ENCODE results near the gene RASGRP1. TPM values are rescaled to one million over a fixed set of nuclear protein-coding genes. Genes with fewer than 3 reads are reported as not detected.
"Not testable (repeated sequence)": the region's sequence is repeated elsewhere in the genome, so short reads cannot be mapped to it uniquely, and the experiment has no call there.

The RASGRP1 gene
- total RNA-seq, 2 donors from 2014 or later: 61.2 to 102 TPM

- Mint-ChIP-seq H3K36me3 (peaks cover 18 to 20% of the 10 kb centered on the region in 2 donors), H3K27ac (no peak overlapping the region), H3K9me3 (peaks cover 4 to 22% of the 10 kb centered on the region in 2 donors)
- DNase-seq (ENCODE audit: low spot score in 2 of 2): no peak
- ATAC-seq: peak in 1 of 2 donors; percentile 65
These were observed 22.6 kb upstream of the RASGRP1 start for GRCh38 chr15:38587214-38587613.

GRCh38 chr15:38586005-38586404 is 21.4 kb upstream of the RASGRP1 start:
- ATAC-seq; DNase-seq (ENCODE audit: low spot score in 2 of 2): not testable (repeated sequence)
- peaks cover 9 to 32% of the 10 kb centered on the region in 2 donors for H3K9me3 Mint-ChIP-seq
- H3K36me3 Mint-ChIP-seq: peaks cover 28 to 31% of the 10 kb centered on the region in 2 donors
- peak overlapping the region in 1 of 2 donors; percentile 66 for H3K27ac Mint-ChIP-seq

GRCh38 chr15:38578626-38579025 is 14.0 kb upstream of the RASGRP1 start:
- ATAC-seq: no peak
- Mint-ChIP-seq H3K9me3 (peaks cover 6 to 17% of the 10 kb centered on the region in 2 donors), H3K36me3 (peaks cover 14 to 15% of the 10 kb centered on the region in 2 donors)

GRCh38 chr15:38577424-38577987 is 12.9 kb upstream of the RASGRP1 start:
- peaks cover 6 to 17% of the 10 kb centered on the region in 2 donors for H3K9me3 Mint-ChIP-seq
- no peak overlapping the region for H3K27ac Mint-ChIP-seq
- no peak for ATAC-seq
- no peak for DNase-seq (ENCODE audit: low spot score in 2 of 2)
- peaks cover 13 to 14% of the 10 kb centered on the region in 2 donors for H3K36me3 Mint-ChIP-seq

More at GRCh38 chr15:38578626-38579025, 14.0 kb upstream of the RASGRP1 start:
- no peak overlapping the region for H3K27ac Mint-ChIP-seq
- no peak for DNase-seq (ENCODE audit: low spot score in 2 of 2)

GRCh38 chr15:38576837-38577236 is 12.2 kb upstream of the RASGRP1 start:
- ATAC-seq: no peak
- Mint-ChIP-seq H3K9me3 (peaks cover 2 to 20% of the 10 kb centered on the region in 2 donors), H3K36me3 (peaks cover 12 to 17% of the 10 kb centered on the region in 2 donors), H3K27ac (peak overlapping the region in 1 of 2 donors; percentile 32)
- DNase-seq (ENCODE audit: low spot score in 2 of 2): no peak

- Mint-ChIP-seq H3K36me3 (peaks cover 10 to 14% of the 10 kb centered on the region in 2 donors), H3K27ac (no peak overlapping the region), H3K9me3 (peaks cover 0 to 18% of the 10 kb centered on the region in 2 donors)
- no peak for DNase-seq (ENCODE audit: low spot score in 2 of 2)
- no peak for ATAC-seq
These were observed 11.6 kb upstream of the RASGRP1 start for GRCh38 chr15:38576261-38576660.

GRCh38 chr15:38565287-38565670 is 665 bp upstream of the RASGRP1 start:
- peaks cover 0 to 4% of the 10 kb centered on the region in 2 donors for H3K9me3 Mint-ChIP-seq
- H3K27ac Mint-ChIP-seq: peak overlapping the region; percentile 70 to 96
- ATAC-seq: no peak

GRCh38 chr15:38563723-38564519 is 693 bp downstream of the RASGRP1 start:
- H3K27ac Mint-ChIP-seq: peak overlapping the region; percentile 87 to 96
- peaks cover 0 to 4% of the 10 kb centered on the region in 2 donors for H3K9me3 Mint-ChIP-seq
- peaks cover 23 to 44% of the 10 kb centered on the region in 2 donors for H3K36me3 Mint-ChIP-seq
- ATAC-seq: peak; percentile 64 to 66
- DNase-seq (ENCODE audit: low spot score in 2 of 2): peak; percentile 89 to 92

More at GRCh38 chr15:38565287-38565670, 665 bp upstream of the RASGRP1 start:
- H3K36me3 Mint-ChIP-seq: peaks cover 9 to 31% of the 10 kb centered on the region in 2 donors
- no peak for DNase-seq (ENCODE audit: low spot score in 2 of 2)

GRCh38 chr15:38562278-38562677 is 2.3 kb downstream of the RASGRP1 start:
- ATAC-seq: no peak
- DNase-seq (ENCODE audit: low spot score in 2 of 2): no peak
- Mint-ChIP-seq H3K36me3 (peaks cover 39 to 58% of the 10 kb centered on the region in 2 donors), H3K27ac (peak overlapping the region; percentile 87 to 96), H3K9me3 (no peaks in the 10 kb centered on the region)

- DNase-seq (ENCODE audit: low spot score in 2 of 2): peak in 1 of 2 donors; percentile 43
- Mint-ChIP-seq H3K27ac (peak overlapping the region; percentile 96 to 98), H3K36me3 (peaks cover 49 to 63% of the 10 kb centered on the region in 2 donors), H3K9me3 (no peaks in the 10 kb centered on the region)
- peak; percentile 59 to 62 for ATAC-seq
These were observed 4.1 kb downstream of the RASGRP1 start for GRCh38 chr15:38560456-38560926.

GRCh38 chr15:38559636-38560307 is 4.8 kb downstream of the RASGRP1 start:
- ATAC-seq (no peak), DNase-seq (ENCODE audit: low spot score in 2 of 2) (no peak)
- H3K9me3 Mint-ChIP-seq: no peaks in the 10 kb centered on the region
- H3K36me3 Mint-ChIP-seq: peaks cover 56 to 63% of the 10 kb centered on the region in 2 donors
- H3K27ac Mint-ChIP-seq: peak overlapping the region; percentile 96 to 98

- H3K36me3 Mint-ChIP-seq: peaks cover 56 to 63% of the 10 kb centered on the region in 2 donors
- ATAC-seq (no peak), DNase-seq (ENCODE audit: low spot score in 2 of 2) (no peak)
- peak overlapping the region; percentile 96 to 98 for H3K27ac Mint-ChIP-seq
- no peaks in the 10 kb centered on the region for H3K9me3 Mint-ChIP-seq
These were observed 5.5 kb downstream of the RASGRP1 start for GRCh38 chr15:38559131-38559530.

GRCh38 chr15:38558372-38559059 is 6.1 kb downstream of the RASGRP1 start:
- DNase-seq (ENCODE audit: low spot score in 2 of 2) (no peak), ATAC-seq (no peak)
- Mint-ChIP-seq H3K27ac (peak overlapping the region; percentile 91 to 96), H3K9me3 (no peaks in the 10 kb centered on the region), H3K36me3 (peaks cover 55 to 63% of the 10 kb centered on the region in 2 donors)

- Mint-ChIP-seq H3K9me3 (no peaks in the 10 kb centered on the region), H3K36me3 (peaks cover 58 to 63% of the 10 kb centered on the region in 2 donors), H3K27ac (peak overlapping the region; percentile 91 to 96)
- DNase-seq (ENCODE audit: low spot score in 2 of 2): no peak
- ATAC-seq: no peak
These were observed 6.7 kb downstream of the RASGRP1 start for GRCh38 chr15:38557921-38558320.

GRCh38 chr15:38555686-38556334 is 8.8 kb downstream of the RASGRP1 start:
- DNase-seq (ENCODE audit: low spot score in 2 of 2) (peak in 1 of 2 donors; percentile 27), ATAC-seq (peak; percentile 61 to 72)
- H3K36me3 Mint-ChIP-seq: peaks cover 49 to 60% of the 10 kb centered on the region in 2 donors

More at GRCh38 chr15:38555686-38556334, 8.8 kb downstream of the RASGRP1 start:
- no peaks in the 10 kb centered on the region for H3K9me3 Mint-ChIP-seq
- peak overlapping the region; percentile 96 to 99 for H3K27ac Mint-ChIP-seq
